Liver (tissue), 3 donors: ENCODE results near the gene SLC4A11.

Source experiments
- CTCF ChIP-seq: fragments of 150-350 bp; IDR thresholded peaks from 2 replicates; pipeline ENCODE4 v1.5.1; 2017; ENCODE audit warnings: improper control_type of control experiment, low read depth, low read length; ENCODE audit not compliant: missing input control
- EGR1 ChIP-seq, 2 donors: IDR thresholded peaks; 2 replicates each; pipeline ENCODE4 v1.6.1; 2016 to 2018; ENCODE audit warnings: antibody characterized with exemption in 2 of 2, low read depth in 2 of 2
- FOXA1 ChIP-seq: IDR thresholded peaks from 2 replicates; pipeline ENCODE4 v1.6.1; 2016; ENCODE audit warnings: antibody characterized with exemption
- FOXA2 ChIP-seq: IDR thresholded peaks from 2 replicates; pipeline ENCODE4 v1.6.1; 2016; ENCODE audit warnings: antibody characterized with exemption
- HNF4G ChIP-seq: IDR thresholded peaks from 2 replicates; pipeline ENCODE4 v1.6.1; 2016; ENCODE audit warnings: antibody characterized with exemption
- JUND ChIP-seq, 2 donors: IDR thresholded peaks; 2 replicates each; pipeline ENCODE4 v1.6.1; 2016; ENCODE audit warnings: antibody characterized with exemption in 2 of 2
- TAF1 ChIP-seq: conservative IDR thresholded peaks from 2 replicates; pipeline ENCODE4 v1.6.1; 2016; ENCODE audit warnings: antibody characterized with exemption, mild to moderate bottlenecking
- YY1 ChIP-seq: IDR thresholded peaks from 2 replicates; pipeline ENCODE4 v1.6.1; 2016; ENCODE audit warnings: antibody characterized with exemption, mild to moderate bottlenecking
- TF ChIP-seq, protein P1 (sequence below): IDR thresholded peaks from 2 replicates; pipeline ENCODE4 v1.6.1; 2016; ENCODE audit warnings: antibody characterized with exemption
- TF ChIP-seq, protein P2 (sequence below): IDR thresholded peaks from 2 replicates; pipeline ENCODE4 v1.6.1; 2016; ENCODE audit warnings: antibody characterized with exemption
- TF ChIP-seq, protein P3 (sequence below): IDR thresholded peaks from 2 replicates; pipeline ENCODE4 v1.6.1; 2016; ENCODE audit warnings: antibody characterized with exemption, mild to moderate bottlenecking
- donor health status: healthy.
- donor health status: healthy.

DNA sequence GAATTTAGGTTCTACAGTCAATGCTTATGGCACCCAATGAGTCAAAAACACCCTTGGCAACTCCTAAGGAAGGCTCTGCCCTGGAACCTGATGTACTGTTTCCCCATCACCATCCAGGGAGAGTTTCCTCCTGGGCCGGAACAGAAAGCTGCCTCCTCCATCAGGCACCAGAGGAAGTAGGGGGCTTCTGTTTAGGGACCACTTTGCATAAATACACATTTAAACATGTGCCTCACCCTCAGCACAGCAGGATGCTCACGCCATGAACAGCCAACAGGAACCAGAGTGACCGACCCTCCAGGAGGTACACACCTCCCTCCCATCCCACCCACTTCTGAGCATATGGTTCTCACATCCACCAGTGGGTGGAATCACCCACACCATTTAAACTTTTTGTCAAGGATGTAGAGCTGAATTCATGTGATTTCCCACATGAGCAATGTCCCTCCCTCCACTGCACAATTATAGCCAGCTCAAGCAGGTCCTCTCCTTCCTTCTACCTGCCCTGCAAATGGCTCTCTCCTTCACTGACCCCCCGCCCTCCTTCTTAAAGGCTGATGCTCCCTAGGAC, 49.3 kb downstream of the SLC4A11 start:
- TF ChIP-seq FOXA1: no peak
- no peak for TF ChIP-seq CTCF
- TF ChIP-seq JUND (IDR thresholded peaks at IDR 0.05): no peak
- TF ChIP-seq, protein P1, sequence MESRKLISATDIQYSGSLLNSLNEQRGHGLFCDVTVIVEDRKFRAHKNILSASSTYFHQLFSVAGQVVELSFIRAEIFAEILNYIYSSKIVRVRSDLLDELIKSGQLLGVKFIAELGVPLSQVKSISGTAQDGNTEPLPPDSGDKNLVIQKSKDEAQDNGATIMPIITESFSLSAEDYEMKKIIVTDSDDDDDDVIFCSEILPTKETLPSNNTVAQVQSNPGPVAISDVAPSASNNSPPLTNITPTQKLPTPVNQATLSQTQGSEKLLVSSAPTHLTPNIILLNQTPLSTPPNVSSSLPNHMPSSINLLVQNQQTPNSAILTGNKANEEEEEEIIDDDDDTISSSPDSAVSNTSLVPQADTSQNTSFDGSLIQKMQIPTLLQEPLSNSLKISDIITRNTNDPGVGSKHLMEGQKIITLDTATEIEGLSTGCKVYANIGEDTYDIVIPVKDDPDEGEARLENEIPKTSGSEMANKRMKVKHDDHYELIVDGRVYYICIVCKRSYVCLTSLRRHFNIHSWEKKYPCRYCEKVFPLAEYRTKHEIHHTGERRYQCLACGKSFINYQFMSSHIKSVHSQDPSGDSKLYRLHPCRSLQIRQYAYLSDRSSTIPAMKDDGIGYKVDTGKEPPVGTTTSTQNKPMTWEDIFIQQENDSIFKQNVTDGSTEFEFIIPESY: no peak
- TF ChIP-seq, protein P2, sequence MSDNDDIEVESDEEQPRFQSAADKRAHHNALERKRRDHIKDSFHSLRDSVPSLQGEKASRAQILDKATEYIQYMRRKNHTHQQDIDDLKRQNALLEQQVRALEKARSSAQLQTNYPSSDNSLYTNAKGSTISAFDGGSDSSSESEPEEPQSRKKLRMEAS: no peak
- no peak for TF ChIP-seq YY1
- TF ChIP-seq FOXA2: no peak
- no peak for TF ChIP-seq TAF1
- no peak for TF ChIP-seq HNF4G
- TF ChIP-seq, protein P3, sequence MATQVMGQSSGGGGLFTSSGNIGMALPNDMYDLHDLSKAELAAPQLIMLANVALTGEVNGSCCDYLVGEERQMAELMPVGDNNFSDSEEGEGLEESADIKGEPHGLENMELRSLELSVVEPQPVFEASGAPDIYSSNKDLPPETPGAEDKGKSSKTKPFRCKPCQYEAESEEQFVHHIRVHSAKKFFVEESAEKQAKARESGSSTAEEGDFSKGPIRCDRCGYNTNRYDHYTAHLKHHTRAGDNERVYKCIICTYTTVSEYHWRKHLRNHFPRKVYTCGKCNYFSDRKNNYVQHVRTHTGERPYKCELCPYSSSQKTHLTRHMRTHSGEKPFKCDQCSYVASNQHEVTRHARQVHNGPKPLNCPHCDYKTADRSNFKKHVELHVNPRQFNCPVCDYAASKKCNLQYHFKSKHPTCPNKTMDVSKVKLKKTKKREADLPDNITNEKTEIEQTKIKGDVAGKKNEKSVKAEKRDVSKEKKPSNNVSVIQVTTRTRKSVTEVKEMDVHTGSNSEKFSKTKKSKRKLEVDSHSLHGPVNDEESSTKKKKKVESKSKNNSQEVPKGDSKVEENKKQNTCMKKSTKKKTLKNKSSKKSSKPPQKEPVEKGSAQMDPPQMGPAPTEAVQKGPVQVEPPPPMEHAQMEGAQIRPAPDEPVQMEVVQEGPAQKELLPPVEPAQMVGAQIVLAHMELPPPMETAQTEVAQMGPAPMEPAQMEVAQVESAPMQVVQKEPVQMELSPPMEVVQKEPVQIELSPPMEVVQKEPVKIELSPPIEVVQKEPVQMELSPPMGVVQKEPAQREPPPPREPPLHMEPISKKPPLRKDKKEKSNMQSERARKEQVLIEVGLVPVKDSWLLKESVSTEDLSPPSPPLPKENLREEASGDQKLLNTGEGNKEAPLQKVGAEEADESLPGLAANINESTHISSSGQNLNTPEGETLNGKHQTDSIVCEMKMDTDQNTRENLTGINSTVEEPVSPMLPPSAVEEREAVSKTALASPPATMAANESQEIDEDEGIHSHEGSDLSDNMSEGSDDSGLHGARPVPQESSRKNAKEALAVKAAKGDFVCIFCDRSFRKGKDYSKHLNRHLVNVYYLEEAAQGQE: no peak
- TF ChIP-seq EGR1 (IDR thresholded peaks at IDR 0.05; ENCODE audit: low read depth in 2 of 2): no peak
